GM21381 (cell line): Measurements from ENCODE around the gene TPPP2.
"Not testable (repeated sequence)": the region's sequence is repeated elsewhere in the genome, so short reads cannot be mapped to it uniquely, and the experiment has no call there.

Experiments used
- ATAC-seq: cut with Tn5 transposase; IDR thresholded peaks from one replicate; pipeline ENCODE4 v1.9.1; 2021; ENCODE audit warnings: mild to moderate bottlenecking, moderate library complexity; ENCODE audit not compliant: unreplicated experiment

Gene TPPP2

DNA sequence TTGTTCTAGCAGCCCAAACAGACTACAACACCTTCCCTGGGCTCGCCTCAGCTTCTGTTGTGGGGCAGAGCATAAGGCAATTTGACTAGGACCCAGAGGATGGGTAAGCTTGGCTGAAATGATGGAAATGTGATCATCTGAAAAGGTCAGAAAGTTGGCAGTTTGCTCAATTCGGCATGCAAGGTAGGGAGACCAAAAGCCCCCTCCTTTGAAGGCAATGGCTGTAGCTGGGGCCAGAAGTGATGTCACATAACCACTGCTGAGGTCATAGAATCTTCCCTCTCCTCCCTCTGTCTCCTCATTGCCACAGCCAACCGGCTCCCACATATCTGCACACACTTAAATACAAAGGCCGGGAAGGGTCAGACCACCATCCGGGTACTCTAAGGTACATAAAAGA lies at the start of gene TPPP2:
Gene TPPP2 (plus strand): TSS at position 301 of the 400 bp plus-strand sequence. CDS start 365 bp downstream, outside the sequence.
- ATAC-seq = no peak

DNA sequence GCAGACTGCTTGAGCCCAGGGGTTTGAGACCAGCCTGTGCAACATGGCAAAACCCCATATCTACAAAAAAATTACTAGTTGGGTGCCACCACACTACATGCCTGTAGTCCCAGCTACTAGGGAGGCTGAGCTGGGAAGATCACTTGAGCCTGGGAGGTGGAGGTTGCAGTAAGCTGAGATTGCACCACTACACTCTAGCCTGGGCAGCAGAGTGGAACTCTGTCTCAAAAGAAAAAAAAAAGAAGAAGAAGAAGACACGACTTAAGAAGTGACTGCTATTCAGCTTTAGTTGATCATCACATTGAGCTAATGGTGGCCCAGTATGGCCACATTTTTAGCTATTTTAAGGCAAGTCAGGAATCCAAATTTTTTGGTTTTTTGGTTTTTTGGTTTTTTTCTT lies 49.1 kb upstream of the TPPP2 start:
- no peak for ATAC-seq

DNA sequence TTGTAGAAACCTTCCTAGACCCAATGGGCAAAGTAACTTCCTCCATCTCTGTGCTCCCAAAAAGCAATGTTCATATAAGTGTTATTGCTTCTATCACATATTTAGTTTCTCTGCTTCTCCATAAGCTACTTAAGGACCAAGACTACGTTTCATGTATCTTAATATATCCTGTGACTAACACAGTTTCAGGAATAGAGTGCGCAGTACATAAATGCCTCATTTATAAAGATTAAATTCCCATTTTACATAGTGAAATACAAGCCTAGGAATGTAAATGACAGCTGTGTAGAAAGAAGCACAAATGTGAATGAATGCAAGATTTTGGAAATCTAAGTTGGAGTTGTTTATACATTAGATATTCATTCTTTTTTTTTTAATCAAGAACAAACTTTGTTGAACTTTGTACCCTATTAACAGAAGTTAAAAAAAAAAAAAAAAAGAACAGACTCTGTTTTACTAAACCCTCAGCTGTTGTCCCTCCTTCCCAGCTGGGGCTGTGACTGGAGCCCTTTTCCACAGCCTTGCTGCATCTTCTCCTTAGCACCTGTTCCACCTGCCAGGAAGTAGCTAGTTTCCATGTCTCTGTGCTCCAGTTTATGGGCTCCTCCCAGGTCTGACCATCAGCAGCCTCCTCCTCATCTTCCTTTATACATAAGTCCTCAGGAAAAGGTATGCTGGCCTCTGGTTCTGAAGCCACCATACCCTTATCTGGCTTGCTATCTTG lies 47.2 kb upstream of the TPPP2 start:
- ATAC-seq = no peak

DNA sequence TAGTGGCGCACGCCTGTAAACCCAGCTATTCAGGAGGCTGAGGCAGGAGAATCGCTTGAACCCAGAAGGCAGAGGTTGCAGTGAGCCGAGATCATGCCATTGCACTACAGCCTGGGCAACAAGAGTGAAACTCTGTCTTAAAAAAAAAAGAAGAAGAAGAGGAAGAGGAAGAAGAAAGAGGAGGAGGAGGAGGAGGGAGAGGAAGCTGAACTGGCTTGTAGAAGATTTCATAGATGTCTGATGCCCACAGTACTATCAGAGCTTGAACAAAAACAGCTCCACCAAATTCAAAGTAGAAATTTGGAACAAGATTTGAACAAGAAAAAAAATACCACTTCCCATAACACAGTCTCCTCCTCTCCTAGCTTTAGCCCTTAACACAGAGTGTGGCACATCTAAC lies 44.4 kb upstream of the TPPP2 start:
- not testable (repeated sequence) for ATAC-seq

DNA sequence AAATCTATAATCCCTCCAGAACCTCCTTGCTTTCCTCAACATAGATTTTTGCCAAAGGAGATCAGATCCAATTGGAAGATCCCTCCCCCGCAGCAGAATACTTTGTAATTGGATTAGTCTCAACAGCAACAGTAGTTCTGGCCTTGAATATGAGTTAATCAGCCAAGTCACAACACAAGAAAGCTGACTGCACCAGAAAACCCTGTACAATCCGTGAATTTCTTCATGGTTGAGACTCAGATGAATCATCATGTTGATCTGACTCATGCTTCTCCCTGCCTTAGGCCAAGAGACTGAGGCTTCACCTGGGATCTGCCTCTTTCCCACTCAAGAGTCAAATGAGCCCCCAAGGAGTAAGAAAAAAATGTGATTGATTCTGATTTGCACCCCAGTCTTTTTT lies 43.2 kb upstream of the TPPP2 start:
- ATAC-seq = no peak

DNA sequence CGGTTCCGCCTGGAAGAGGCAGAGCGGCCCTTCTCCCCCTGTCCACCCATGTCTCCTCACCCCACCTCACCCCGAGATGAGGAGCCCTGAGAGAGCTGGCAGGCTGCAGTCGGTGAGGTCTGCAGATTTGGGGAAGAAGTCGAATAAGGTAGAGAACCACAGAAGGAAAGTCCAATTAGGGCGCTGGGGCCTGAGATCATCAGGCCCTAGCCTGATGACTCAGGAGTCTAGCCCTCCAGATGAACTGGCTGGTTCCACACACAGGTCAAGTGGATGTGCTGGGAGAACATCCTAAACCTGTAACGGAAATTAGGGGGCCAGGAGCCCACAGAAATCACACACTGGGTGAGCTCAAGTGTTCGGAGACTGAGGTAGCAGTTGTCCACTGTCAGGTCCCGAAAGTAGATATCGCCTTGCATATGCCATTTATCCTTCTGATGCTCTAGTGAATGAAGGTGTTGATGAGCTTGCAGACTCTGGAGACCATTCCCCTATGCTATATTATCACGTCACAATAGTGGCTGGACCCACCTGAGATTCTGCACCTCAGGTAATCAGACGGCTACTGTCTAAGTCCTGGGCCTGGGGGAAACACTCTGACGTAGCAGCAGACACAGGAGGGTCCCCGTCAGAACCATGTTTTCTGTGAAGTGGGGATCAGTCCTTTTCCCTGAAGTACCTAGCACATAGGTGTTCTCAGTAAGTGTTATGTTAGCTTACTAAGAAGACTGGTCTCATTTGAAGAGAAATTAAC lies 41.1 kb upstream of the TPPP2 start:
- no peak for ATAC-seq

DNA sequence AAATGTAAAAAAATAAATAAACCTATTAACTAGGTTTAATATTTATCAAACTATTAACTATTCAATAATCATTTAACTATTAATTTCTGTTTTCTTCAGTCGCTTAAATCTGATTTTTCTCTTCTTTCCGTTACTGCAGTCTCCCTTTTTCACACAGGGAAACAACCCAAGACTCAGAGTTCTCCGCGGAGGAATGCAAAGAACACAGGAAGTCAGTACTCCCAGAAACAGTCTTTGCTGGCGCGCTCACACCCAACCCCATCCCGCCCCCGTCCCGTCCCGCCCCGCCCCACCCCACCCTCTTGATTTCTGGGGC lies 40.6 kb upstream of the TPPP2 start:
- ATAC-seq = no peak

DNA sequence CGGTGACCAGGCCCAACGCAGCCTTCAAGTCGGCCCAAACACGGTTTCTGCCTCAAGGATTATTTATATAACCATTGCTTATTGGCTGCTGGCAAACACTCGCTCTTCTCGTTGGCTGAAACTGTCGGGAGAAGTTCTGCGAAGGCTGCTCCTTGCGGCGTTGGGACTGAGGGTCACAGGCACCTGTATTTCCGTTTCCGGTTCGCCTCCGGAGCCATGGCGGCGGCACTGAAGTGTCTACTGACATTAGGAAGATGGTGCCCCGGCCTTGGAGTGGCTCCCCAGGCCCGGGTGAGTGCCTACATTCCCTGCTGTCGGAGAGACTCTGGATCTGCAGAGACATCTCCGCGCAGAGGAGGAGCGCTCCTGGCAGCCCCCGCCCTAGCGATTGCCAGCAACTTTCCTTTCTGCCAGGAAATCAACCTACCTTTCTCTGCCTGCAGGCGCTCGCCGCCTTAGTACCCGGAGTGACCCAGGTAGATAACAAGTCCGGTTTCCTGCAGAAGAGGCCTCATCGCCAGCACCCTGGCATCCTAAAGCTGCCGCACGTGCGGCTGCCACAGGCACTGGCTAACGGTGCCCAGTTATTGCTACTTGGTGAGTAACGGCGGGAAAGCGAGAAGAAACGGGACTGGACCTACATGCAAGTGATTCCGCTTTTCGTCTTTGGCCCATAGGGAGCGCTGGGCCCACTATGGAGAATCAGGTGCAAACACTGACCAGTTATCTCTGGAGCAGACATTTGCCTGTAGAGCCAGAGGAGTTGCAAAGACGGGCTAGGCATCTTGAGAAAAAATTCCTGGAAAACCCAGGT lies 40.0 kb upstream of the TPPP2 start, which contains the start of gene METTL17:
Gene METTL17 (plus strand): TSS at position 194 of the 814 bp plus-strand sequence. CDS start 23 bp downstream, at position 217.
- peak; percentile 95 for ATAC-seq

DNA sequence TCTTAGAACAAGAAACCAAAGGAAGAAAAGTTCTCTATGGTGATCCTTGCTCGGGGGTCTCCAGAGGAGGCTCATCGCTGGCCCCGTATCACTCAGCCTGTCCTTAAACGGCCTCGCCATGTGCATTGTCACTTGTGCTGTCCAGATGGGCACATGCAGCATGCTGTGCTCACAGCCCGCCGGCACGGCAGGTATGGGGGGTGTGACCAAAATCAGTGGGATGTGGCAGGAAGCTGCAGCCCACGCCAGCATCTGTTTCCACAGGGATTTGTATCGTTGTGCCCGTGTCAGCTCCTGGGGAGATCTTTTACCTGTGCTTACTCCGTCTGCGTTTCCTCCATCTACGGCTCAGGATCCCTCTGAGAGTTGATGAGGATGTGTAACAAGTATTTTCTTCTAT lies 33.5 kb upstream of the TPPP2 start:
- ATAC-seq = no peak

DNA sequence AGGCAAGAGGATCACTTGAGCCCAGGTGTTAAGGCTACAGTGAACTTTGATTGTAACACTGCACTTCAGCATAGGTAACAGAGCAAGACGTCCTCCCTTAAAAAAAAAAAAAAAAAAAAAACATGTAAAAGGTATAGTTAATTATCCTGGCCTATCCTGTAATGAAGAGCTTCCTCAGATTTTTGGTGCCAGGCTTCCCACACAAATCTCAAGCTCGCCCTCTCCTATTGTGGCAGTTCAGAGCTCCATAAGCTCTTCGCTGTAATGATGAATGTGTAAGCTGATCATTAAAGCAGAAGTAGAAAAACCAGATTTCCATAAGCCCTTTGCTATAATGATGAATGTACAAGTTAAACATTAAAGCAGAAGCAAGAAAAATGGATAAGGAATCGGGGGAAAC lies 32.9 kb upstream of the TPPP2 start:
- ATAC-seq = no peak

DNA sequence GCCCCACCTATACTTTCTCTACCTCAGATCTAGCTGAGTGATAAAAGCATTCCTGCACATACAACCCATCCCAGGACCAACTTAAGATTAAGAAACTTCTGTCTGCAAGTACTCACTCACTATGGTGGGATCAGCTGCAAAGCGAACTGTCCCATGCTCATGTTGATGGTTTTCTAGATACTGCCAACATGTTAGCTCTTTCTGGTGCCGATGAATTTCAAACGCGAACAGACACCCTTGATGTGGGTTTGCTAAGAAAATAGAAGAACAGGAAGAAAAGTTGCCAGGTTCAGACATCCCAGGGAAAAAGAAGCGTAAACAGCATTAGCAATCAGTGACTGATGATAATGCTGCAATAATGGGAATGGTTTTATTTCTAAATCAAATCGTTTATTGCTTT lies 32.5 kb upstream of the TPPP2 start:
- no peak for ATAC-seq

DNA sequence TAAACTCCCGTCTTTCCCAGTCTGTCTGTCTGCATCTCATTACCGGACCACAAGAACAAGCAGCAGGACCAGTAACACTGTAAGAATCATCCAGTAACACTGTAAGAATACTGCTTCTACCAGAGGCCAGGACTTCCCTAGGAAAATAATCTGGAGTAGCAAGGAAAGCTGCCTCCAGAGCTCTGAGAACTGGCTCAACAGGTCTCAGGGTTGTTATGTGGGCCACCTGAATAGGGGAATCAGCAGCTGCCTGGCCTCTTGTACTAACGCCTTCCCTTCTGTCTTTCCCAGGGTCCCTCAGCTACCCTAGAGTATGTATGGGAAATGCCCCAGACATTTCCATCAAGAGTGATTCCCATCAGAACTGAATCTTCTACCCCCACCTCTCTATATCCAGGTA lies 31.9 kb upstream of the TPPP2 start:
- ATAC-seq = no peak

DNA sequence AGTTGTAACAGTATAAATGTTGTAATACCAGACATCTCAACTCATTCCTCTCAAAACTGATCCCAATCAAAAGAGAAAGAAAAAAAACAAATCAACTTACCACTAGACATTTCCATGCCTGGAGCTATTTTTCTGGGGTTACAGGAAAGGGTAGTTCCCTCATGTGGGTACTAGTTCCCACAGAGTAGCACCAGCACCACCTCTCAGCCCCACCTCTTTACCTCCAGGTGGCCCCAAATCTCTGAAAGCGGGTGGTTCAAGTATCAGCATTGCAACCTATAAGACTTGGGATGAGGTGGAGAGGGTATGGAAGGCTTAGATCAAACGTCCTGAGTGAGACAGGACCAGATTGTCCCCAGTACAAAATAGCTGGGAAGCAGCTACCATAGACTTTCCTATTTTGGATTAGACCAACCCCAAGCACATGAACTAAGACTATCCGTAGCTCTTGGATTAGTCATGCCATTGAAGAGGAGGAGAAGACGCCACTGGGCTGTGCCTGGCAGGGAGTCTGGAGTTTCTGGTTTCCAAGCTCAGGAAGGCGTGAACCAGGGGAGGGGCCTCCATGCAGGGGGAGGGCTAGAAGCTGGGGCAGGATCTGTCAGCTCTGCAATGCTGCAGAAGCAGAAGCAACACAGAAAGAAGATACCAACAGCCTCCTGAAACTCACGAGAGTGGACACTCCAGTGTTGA lies 31.2 kb upstream of the TPPP2 start, which contains the start of gene SLC39A2:
Gene SLC39A2 (plus strand): TSS at position 620 of the 693 bp plus-strand sequence. CDS start 154 bp downstream, outside the sequence.
- no peak for ATAC-seq

DNA sequence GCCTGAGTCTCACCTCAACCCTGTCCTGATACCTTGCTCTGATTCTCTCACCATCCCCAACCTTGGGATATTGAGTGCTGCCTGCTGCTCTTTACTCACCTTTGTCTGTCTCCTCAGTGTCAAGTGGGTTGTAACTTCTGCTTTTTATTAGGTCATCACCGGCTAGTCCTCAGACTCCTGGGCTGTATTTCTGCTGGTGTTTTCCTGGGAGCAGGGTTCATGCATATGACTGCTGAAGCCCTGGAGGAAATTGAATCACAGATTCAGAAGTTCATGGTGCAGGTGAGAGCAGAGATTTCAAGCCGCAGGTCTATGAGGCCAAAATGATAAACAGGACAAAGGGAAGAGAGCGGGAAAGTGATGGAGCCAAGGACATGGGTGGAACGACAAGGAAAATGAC lies 30.4 kb upstream of the TPPP2 start:
- ATAC-seq = no peak

DNA sequence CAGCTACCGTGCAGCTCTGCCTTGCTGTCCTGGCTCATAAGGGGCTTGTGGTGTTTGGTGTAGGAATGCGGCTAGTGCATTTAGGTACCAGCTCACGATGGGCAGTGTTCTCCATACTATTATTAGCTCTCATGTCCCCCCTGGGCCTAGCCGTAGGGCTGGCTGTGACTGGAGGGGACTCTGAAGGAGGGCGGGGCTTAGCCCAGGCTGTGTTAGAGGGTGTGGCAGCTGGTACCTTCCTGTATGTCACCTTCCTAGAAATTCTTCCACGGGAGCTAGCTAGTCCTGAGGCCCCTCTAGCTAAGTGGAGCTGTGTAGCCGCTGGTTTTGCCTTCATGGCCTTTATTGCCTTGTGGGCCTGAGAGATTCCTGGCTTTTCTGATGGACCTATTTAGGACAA lies 28.8 kb upstream of the TPPP2 start:
- no peak for ATAC-seq

DNA sequence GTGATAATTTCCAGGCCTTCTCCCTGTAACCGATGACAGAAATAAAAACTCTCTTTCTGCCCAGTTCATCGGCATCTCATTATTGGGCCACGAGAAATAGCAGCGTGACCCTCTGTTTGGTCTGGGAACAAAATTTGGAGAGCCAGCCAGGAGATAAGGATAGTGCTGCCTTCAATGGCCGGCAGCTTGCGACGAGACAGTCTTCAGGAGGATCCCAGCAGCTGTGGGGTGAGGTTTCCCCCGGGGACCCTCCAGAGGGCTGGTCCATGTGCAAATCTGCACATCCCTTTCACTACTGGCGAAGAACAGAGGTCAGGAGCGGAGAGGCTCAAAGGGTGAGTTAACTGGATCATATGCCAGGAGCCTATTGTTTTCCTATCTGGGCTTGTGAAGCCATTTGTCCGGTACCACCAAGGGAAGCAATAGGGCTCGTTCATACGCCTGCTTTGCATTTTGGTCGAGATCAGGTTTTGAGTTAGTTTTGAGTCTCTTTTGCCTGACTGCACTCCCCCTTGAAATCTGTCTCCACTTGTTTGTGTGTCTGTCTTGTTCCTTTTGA lies 26.1 kb upstream of the TPPP2 start:
- ATAC-seq = no peak

DNA sequence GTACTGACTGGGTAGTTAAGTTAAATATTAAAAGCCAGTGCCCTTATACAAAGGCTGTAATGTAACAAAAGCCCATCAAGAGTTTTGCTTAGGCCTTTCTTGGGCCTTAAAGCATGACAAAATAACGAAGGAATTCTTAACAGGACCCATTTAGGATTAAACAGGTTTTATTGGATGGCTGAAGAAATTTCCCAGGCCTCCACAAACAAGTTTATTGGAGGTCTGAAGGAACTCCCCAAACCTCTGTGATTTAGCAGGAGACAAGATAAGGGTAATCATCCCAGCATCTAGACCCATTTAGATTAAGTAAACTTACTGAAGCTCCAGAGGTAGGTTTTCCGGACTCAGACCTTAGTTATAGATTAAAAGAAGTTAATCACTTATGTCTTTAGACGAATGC lies 20.3 kb upstream of the TPPP2 start:
- not testable (repeated sequence) for ATAC-seq

DNA sequence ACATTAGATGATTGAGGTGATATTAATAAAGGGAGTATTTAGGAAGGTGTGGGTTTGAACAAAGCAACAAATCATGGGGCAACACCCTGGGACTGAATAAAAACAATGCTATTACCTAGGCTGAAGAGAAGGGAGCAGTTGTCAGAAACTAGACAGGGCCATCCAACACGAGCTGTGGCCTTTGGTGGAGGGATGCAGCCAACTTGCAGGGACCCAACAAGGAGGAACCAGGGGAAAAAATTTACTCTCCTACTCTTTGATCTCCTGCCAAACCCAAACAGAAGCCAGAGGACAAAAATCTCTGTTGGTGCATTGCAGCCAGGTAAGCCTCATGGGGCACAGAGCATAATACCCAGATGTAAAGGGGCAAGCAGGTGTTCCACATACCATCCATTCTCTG lies 18.9 kb upstream of the TPPP2 start:
- ATAC-seq = no peak

DNA sequence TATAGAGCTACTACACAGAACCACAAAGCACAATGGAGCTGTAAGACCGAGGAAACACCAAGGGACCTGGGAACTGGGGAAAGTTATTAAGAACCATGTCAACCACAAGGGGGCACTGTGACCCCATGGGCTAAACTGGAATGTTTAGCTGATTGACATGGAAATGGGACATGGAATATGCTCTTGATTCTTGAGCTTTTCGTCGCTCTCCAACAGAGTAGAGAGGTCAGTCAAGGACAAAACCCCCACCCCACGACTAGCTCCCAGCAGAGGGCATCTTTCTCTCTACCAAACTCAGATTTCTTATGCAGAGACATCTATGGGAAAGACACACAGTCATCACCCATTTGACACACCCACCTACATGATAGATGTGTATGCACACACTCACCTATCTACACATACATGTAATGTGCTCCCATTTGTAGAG lies 15.2 kb upstream of the TPPP2 start:
- ATAC-seq = no peak

DNA sequence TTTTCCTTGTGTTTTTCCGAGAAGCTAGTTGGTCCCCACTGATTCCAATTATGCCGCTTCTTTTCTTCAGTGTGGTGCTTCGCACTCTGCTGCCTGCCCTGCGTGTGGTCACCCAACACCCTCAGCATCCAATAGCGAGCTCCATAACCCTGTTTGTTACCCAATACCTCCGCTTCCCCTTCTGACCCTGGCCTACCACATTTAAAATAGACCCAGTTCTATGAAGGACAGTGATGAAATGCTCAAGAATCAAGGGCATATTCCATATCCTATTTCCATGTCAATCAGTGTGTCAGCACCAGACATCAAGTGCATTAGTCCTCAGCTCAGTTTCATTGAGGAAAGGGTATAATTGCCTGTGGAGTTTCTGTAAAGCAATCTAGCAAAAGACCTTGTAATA lies 14.7 kb upstream of the TPPP2 start:
- no peak for ATAC-seq
